NCI-H748 (cell line): Measurements from ENCODE around the gene SMYD1.
A peak's percentile ranks its signal among the peaks of the same experiment; 100 is the strongest.

Source experiments
- DNase-seq: peaks from one replicate; lab custom pipeline; 2025; ENCODE audit not compliant: unreplicated experiment; lab: John Stamatoyannopoulos, UW

Gene SMYD1

DNA sequence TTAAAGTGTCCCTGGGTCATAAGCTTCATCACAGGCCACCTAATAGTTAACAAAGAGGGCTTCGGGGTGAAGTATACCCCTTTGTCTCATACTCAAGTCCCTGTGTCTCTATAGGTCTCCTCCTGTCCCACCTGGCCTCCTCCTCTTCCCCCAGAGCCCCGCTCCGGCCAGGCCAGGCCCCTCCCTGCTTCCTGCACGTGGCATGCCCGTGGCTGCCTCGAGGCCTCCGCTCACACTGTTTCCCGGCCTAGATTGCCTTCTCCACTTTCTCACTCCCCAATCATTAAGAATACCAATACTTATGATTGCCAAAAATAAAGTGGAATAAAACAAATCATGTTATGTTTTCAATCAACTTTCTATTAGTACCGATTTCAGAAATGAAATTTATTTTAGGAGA is 18.8 kb downstream of the SMYD1 start:
- DNase-seq = no peak

DNA sequence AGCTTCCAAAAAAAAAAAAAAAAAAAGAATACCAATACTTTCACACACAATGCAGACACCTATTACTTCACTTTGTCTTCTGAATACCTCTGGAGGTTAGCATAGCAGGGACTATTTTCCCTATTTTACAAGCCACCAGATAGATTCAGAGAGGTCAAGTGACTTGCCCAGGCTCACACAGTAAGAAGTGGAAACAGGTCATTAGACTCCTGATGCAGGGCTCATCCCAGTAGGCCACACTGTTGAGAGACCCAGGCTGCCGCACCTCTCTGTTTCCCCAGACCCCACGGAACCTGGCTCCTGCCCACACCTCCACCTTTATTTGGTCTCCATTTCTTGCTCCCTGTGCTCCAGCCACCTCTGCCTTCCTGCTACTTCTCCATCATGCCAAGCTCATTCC is 19.4 kb downstream of the SMYD1 start:
- DNase-seq = no peak

DNA sequence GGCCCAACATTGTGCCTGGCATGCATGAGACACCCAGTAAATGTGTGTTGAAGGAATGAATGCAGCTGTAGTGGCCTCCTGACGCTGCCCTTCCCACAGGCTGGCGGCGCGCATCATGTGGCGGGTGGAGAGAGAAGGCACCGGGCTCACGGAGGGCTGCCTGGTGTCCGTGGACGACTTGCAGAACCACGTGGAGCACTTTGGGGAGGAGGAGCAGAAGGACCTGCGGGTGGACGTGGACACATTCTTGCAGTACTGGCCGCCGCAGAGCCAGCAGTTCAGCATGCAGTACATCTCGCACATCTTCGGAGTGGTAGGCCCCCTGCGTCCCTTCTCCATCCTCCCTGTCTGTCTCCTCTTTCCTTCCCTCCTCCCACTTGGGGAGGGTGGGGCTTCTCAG is 20.1 kb downstream of the SMYD1 start:
- no peak for DNase-seq

DNA sequence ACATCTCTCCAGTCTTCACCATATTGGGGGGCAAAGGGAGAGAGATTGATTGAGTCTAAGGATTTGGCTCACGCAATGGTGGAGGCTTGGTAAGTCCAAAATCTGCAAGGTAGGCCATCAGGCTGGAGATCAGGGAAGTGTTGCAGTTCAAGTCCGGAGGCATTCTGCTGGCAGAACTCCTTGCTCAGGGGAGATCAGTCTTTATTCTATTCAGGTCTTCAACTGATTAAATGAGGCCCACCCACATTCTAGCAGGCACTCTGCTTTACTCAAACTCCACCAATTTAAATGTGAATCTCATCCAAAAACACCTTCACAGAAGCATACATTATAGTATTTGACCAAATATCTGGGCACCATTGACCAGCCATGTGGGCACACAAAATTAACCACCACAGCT is 21.4 kb downstream of the SMYD1 start:
- no peak for DNase-seq

DNA sequence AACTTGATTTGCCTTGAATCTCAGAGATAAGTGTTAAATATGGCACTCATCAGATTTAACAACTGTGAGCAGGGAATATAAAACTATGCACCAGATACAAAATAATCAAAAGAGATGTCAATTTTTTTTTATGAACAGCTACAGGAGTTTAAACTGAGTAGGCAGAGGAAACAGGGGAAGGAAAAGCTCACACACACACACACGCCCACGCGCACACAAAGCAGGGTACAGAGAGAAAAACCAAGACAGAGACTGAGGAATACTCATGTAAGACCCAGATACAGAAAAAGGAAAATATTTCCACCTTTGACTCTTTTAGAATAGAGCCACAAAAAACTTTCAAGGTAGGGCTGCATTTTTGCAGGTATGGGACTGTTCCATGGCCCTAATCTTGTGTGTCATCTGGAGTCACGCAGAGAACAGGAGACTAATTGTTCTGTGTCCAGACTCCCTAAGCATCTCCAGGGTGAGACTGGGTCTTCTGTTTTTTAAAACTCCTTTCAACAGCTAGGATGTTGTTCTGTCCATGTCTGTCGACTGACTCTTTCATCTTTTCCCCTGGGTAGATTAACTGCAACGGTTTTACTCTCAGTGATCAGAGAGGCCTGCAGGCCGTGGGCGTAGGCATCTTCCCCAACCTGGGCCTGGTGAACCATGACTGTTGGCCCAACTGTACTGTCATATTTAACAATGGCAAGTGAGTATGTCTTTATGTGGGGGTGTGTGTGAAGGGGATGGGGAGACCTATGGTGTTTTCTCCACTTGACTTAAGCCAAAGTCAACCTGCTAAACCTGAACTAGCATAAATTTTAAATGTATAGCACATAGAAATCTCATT is 23.0 kb downstream of the SMYD1 start:
- no peak for DNase-seq

DNA sequence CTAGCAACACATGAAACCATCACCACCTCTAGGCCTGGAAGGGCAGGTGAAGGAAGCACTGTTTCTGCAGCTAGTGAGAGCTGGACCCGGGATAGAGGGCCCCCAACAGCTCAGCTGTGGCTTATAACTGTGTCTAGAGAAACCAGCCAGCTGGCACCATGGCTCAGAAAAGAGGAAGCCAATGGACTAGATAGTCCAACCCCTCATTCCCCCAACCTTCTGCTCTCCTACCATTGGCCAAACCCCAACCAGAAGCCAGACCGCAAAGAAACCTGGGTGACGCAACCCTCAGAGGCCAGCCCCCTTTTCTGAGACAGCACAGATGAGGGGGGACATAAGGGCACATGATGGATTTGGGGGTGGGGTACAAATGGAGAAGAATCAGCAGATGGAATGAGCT is 24.3 kb downstream of the SMYD1 start:
- DNase-seq = no peak

DNA sequence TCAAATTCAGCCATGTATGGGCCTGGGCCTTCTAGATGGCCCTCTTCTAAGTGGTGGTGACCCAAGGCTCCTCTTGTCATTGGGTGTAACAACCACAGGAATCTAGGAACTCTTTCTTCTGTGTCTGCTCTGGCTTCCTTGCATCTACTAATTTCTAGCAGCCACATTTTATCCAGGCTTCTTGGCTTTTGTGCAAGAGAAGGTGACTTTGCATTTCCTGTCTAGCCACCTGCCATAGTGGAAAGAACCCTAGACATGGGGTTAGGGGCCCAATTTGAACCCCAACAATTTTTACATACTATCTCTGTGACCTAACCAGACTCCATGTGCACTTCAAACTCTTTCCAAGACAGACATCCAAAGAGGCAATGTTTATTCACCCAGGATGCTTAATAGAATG is 25.1 kb downstream of the SMYD1 start:
- no peak for DNase-seq

DNA sequence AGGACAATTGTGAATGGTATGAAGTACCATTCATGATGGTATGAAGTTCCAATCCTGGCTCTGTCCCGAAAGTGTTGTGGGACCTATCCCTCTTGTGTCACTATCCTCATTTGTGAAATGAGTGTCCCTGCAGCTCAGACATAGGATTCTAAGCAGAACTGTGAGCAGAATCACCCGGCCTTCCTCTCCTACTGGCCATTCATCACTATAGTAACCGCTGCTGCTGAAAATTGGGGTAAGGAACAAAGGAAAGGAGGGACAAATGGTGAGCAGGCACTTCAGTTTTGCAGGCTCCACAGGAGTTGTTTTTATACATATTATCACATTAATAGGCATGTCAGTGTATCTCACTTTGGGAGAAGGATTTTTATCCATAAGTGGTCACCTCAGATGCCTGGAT is 27.4 kb downstream of the SMYD1 start:
- peak; percentile 78 for DNase-seq

DNA sequence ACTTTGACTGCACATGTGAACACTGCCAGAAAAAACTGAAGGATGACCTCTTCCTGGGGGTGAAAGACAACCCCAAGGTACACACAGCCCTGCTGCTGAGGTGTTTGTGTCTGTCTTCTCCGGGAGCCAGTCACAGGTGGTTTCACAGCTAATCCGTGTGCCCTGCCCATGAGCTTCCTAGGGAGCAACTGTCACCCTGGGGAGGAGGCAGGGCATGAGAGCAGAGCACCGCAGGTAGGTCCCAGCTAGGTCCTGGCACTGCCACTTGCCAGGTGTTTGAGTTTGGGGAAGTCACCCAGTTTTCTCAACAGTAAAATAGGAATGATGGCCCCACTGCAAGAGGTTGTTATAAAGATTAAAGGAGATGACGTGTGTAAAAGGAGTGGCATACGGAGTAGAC is 29.1 kb downstream of the SMYD1 start:
- DNase-seq = no peak

DNA sequence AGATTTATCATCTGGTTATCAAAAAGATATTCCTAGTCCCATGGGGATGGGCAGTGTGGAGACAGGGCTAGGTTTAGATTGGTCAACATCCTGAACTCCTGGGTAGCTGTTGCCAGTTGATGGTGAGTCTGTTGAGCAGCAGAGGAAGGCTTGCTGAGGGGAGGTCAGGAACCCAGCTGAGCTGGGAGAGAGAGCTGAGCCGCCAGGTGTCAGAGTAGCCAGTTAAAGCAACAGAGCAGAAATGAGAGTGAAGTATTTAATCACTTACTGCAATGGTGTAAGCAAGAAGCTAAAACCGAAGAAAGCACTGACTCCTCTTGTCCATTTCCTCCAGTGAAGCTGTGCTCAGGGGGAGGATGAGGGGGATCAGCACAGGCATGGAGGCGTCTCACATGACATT is 29.6 kb downstream of the SMYD1 start:
- no peak for DNase-seq

DNA sequence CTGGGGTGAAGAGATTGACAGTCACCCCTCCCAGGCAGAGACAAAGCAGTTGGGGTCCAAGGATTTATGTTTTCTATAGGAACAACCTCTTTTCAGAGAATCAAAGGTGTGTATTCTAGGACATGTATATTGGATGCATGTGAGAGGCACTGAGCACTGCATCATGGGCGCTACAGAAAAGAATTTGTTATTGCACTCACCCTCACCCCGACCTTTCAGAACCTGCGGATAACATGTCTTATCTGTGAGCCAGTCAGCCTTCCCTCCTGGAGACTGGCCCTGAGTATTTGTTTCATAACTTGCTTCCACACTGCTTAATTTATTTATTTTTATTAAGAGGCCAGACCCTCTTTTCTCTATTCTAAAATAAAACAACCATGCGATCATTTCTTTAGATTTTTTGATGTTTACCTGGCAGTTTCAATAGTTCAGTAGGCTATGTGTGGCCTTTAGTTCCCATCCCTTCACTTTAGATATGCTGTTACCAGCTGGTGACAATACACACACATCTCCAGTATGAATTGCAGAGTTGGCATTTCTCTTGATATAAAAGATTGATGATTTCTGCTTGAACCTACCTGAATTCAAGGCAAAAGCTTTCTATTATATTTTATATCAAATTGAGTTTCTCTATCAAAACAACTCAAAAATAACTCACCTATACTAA is 30.4 kb downstream of the SMYD1 start:
- DNase-seq = no peak

DNA sequence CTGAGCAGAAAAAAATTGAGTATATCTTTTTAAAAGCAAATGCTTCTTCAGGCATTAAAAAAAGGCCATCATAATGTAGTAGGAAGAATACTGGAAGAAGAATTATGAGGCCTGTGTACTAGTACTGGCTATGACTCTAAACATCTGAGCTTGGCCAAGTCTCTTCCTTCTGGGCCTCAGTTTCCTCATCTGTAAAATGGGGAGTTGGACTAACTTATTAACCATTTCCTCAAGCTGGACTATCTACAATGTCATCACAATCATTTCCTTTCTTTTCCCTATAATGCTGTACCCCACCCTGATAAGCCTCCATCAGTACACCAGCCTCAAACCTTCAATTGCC is 30.9 kb downstream of the SMYD1 start:
- no peak for DNase-seq

DNA sequence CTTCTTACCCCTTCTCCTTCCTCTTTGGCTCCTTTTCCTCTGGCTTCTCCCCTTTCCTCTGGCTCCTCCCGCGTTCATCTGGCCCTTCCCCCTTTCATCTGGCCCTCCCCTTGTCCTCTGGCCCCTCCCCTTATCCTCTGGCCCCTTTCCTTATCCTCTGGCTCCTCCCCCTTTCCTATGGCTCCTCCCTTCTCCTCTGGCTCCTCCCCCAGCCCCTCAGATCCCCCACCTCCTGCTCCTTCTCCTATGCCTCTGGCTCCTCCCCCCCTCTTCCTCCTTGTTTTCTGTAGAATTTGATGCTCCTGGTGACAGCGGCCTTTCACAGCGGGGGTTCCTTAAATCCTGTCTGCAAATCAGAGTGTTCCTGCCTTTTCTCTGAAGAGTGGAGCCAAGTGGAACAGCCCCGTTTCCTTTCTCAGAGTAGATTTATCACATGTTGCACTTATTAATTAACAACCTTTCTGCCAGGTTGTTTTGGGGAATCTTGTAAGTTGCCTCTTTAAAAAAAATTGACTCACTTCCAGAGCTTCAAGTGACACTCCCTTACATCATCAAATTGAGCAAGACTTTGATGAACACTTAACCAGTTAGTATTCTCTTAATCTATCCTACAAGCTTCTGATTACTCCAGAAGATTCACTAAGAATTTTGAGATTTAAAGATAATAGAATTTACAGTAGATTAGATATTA is 32.3 kb downstream of the SMYD1 start:
- DNase-seq = peak; percentile 1

DNA sequence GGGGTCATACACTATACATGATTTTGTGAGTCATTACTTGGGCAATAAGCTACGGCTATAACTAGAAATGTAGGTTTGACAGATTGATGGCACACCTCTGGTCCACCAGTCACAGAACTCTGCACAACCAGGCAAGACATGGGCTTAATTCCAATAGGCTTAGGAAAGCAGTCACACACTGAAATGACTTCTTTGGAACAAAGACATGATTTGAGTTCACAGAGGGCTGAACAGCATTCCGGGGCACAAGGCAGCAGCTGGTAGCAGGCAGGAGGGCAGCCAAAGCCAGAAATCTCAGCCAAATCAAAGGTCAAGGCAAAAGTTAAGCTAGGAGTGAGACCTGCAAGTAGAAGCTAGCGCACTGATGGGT is 32.8 kb downstream of the SMYD1 start:
- DNase-seq = no peak

DNA sequence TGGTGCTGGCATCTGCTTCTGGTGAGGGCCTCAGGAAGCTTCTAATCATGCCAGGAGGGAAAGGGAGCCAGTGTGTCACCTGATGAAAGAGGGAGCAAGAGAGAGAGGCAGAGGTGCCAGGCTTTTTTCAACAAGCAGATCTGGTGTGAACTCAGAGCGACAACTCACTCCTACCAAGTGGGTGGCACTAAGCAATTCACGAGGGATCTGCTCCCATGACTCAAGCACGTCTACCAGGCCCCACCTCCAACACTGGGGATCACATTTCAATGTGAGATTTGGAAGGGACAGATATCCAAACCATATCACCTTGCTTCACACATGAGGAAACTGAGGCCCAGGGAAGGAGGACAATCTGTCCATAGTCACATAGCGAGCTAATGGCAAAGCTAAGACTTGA is 41.2 kb downstream of the SMYD1 start:
- no peak for DNase-seq

DNA sequence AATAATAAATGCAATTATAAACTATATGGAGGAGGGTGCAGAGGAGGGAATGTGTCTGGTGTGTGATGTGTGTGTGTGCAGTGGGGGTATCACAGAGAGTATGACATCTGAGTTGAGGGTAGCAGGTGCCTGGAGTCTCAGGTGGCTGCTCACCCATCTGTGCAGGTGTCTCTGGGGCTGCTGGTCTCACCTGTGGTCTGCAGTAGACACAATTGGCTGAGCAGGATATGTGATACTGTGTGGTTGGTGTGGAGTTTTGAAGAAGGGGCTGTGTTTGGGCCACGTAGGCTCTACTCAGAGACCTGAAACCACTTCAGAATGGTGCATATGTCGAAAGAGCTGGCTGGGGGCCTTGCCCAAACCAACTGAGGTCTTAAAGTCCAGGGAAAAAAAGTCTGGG is 43.2 kb downstream of the SMYD1 start:
- no peak for DNase-seq

DNA sequence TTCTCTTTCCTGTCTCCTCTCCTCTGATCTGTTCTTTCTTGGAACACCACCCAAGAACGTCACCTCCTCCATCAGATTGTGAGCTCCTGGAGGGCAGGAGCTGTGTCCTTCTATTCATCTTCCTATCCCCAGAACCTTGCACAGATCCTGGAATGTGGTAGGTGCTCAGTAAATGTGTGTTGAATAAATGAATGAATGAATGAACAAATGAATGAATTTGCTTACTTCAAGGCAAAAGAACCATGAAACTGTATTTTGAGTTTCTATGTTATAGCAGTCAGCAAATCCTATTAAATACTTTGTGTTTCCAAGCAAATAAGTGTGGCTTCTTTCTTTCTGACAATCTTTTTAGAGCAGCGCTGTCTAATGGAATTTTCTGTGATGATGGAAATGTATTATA is 45.4 kb downstream of the SMYD1 start:
- no peak for DNase-seq

DNA sequence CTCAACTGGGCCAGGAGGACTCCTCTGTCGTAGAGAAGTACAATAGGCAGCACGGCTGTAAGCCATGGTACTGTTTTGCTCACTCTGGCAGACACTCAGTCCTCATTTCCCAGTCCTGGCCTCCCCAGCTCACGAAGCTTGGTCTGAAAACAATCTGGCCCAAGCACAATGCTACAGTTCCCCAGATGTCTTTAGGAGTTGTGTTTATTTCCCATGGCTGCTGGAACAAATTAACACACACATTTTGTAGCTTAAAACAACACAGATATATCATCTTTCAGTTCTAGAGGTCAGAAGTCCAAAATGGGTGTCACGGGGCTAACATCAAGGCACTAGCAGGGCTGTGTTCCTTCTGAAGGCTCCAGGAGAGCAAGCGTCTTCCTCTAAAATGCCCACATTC is 47.3 kb downstream of the SMYD1 start:
- no peak for DNase-seq

DNA sequence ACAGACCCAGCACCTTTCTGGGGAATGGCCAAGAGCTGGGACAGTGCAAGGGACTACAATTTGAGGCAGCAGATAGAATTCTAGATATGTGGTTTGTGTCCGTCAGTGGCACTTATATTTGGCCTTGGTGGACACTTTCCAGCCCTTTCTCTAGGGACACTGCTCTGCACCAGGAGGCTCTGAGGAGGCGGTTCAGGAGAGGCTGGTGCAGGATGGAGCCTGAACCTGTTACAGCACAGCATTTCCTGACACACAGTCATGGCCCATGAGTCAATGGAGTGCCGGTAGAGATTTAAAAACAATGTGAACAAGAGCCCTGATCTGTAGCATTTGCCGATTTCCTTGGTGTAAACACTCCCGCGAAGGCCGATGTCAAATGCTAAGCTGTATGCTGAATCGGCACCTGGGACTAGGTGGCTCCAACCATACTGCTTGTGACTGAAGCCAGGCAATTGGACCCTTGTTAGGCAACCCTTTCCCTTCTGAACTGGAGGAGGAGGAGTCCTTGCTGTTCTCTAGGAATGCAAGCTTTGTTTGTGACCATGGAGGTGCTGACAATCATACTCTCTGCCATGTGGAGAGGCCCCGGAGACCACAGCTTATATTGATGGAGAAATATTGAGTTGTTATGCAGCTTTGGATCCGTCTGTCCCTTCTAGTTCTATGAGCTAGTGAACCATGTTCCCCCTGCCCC is 48.3 kb downstream of the SMYD1 start:
- no peak for DNase-seq

DNA sequence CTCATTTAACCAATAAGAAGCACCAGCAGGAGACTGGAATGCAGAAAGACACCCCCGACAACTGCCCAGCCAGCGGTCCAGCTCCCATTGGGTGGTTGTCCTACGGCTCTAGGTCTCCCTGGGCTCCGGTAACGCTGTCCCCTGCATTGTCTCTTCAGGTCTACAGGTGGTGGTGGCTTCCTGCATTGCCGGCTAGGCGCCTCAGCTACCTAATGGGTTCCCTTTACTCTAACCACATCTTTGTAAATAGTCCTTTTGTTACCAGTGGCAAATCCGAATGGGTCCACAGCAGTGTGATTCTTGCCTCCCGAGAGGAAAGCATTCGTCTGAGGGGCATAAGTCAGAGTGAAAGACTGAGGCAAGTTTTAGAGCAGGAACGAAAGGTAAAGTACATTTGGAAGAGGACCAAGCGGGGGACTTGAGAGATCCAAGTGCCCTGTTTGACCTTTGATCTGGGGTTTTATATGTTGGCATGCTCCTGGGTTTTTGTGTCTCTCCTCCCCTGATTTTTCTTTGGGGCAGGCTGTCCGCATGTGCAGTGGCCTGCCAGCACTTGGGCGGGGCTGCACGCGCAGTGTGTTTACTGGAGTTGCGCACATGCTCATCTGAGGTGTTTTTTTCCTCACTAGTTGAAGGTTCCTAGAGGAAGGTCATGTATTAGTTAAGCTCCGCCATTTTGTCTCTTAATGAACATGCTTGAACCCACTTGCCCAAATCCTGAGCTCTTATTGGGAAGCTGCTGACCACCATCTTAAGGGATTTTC is 49.2 kb downstream of the SMYD1 start:
- DNase-seq = no peak

DNA sequence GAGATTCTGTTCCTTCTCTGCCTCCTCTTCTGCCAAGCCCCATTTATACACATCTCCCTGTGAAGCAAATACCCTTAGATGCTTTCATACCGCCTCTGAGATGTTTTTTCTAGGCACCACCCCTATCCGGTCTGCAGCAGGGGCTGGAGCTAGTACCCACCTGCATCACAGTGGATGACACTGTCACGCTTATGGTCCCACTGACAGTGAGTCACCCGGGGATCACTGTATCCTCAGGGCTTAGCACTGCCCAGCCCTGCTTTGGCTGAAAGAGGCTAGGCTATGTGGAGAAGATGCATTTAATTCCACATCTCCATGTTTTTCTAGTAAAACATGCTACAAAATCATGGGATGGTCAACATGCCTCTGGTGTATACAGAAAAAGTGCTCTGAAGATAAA is 50.3 kb downstream of the SMYD1 start:
- no peak for DNase-seq
